AG09319 (cell line): Measurements from ENCODE around the gene N4BP2.

ENCODE experiments used
- DNase-seq: peaks from one replicate; pipeline ENCODE4 v3.0.0-alpha.2; 2010; ENCODE audit warnings: low read depth; ENCODE audit errors: extremely low read depth
- CTCF ChIP-seq: IDR thresholded peaks from 2 replicates; pipeline ENCODE4 v1.5.1; 2011; ENCODE audit warnings: low read depth, mild to moderate bottlenecking, inconsistent platforms, low read length, moderate library complexity

N4BP2 gene

GRCh38 chr4:40196272-40196671 lies 139.6 kb downstream of the N4BP2 start:
- TF ChIP-seq CTCF: no peak
- DNase-seq: no peak

GRCh38 chr4:40196724-40197281 lies 140.2 kb downstream of the N4BP2 start, which contains the start of gene RHOH:
Gene RHOH (plus strand): TSS chr4:40197031. CDS start chr4:40243387, 46,356 bp downstream.
- no peak for TF ChIP-seq CTCF
- DNase-seq: no peak

GRCh38 chr4:40197879-40198689 lies 141.4 kb downstream of the N4BP2 start:
- DNase-seq: no peak
- no peak for TF ChIP-seq CTCF

GRCh38 chr4:40199179-40199670 lies 142.6 kb downstream of the N4BP2 start:
- no peak for TF ChIP-seq CTCF
- DNase-seq: no peak

GRCh38 chr4:40199999-40200874 lies 143.6 kb downstream of the N4BP2 start:
- no peak for TF ChIP-seq CTCF
- DNase-seq: no peak

GRCh38 chr4:40200875-40201801 lies 144.5 kb downstream of the N4BP2 start:
- TF ChIP-seq CTCF: no peak
- DNase-seq: no peak
